ENCODE measurements around the gene CRYAB.
A peak's percentile ranks its signal among the peaks of the same experiment; 100 is the strongest.

The CRYAB gene, protein sequence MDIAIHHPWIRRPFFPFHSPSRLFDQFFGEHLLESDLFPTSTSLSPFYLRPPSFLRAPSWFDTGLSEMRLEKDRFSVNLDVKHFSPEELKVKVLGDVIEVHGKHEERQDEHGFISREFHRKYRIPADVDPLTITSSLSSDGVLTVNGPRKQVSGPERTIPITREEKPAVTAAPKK
- total RNA-seq: 0 to 0.06 (median 0) reads per million in 9 experiments

DNA sequence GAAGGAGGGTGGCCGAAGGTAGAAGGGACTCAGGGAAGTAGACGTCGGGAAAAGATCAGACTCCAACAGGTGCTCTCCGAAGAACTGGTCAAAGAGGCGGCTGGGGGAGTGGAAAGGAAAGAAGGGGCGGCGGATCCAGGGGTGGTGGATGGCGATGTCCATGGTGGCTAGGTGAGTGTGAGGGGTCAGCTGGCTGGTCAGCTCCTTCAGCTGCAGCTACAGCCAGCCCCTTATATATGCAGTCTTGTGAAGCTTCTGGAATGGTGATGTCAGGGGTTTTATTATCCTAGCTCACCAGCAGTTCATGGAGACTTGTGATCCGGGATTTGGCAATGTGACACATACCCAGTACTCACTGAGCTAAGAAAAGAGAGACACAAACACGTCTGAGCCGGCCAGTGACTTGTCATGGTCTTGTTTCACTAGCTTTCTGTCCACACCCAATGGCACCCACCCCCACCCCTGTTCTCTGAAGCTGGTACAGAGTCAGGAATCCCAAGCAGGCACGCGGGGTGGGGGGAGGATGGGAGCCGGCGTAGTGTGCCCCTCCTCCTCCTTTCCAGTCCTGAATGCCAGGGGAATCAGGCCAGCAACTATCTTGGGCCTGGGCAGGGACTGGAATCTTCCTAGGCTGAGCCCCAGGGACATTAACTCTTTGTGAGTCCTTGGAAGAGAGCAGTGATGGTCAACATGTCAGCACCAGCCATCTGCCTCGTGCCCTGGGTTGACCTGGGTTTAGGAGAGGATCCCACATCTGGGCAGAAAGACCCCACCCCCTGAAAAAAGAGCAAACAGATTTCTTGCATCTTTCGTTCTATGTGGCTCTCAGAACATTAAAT is at the start of gene CRYAB:
CRYAB (minus strand) TSS at position 208 of the 839 bp plus-strand sequence; CDS start at position 162, 46 bp downstream.
- ATAC-seq (replicated peaks) (no peak), DNase-seq (no peak)
- H3K4me1 Mint-ChIP-seq (ENCODE audit: low read depth in 2 of 2): peaks cover 0 to 2% of the 10 kb centered on the region in 2 donors
- H3K36me3 Mint-ChIP-seq (ENCODE audit: insufficient read depth): no peaks in the 10 kb centered on the region
- peaks cover 68 to 91% of the 10 kb centered on the region in 2 donors for H3K27me3 Mint-ChIP-seq
- no peaks in the 10 kb centered on the region for H3K9me3 Mint-ChIP-seq
- no peak within 1 kb of the TSS for H3K27ac Mint-ChIP-seq
- H3K4me3 Mint-ChIP-seq: no peak within 1 kb of the TSS

DNA sequence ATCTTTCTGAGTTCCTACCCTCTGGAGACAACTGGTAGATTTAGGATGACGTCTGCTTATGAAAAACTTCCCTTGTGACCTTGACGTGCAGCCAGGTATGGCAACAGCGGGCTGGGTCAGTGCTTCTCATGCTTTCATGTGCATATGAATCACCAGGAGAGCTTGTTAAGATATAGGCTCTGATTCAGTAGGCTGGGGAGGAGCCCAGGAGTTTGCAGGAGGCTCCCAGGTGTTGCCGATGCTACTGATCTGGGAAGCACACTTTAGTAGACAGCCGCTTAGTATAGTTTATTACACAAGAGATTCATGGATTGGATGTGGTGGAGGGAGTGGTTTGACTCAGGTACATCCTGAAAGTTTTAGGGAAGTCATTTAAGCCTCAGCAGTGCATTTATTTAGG is 49.3 kb upstream of the CRYAB start:
- ATAC-seq (replicated peaks) (no peak), DNase-seq (no peak)
- H3K4me3 Mint-ChIP-seq: no peak overlapping the region
- no peaks in the 10 kb centered on the region for H3K9me3 Mint-ChIP-seq
- H3K27ac Mint-ChIP-seq: no peak overlapping the region
- H3K36me3 Mint-ChIP-seq (ENCODE audit: insufficient read depth): no peaks in the 10 kb centered on the region
- no peaks in the 10 kb centered on the region for H3K27me3 Mint-ChIP-seq
- H3K4me1 Mint-ChIP-seq (ENCODE audit: low read depth in 2 of 2): no peaks in the 10 kb centered on the region

DNA sequence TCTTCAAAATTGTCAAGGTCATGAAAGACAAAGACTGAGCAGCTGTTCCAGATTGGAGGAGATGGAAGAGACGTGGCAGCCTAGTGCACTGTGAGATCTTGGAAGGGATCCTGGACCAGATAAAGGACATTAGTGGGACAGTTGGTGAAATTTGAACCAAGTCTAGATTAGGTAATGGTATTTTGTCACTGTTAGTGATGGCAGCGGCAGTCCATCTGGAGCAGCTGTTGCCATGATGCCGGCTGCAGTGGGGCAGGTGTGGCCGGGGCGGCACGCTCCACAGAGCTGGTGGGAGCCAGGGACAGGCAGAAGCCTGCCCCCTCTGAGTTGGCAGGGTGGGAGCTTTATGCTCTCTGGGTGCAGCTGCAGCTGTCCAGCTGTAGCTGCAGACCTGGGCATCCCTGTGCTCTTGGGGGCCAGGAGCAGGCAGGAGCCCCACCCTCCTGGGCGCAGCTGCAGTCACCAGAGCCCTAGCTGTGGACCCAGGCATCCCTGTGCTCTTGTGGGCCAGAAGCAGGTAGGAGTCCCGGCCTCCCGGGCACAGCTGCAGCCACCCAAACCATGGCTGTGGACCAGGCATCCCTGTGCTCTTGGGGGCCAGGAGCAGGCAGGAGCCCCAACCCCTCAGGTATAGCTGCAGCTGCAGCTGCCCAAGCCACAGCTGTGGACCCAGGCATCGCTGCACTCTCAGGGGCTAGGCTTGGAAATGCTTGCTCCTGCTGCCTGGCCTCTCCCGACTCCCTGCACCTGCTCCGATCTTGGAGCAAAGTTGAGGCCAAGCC is 46.3 kb upstream of the CRYAB start:
- no peaks in the 10 kb centered on the region for H3K27me3 Mint-ChIP-seq
- H3K36me3 Mint-ChIP-seq (ENCODE audit: insufficient read depth): no peaks in the 10 kb centered on the region
- H3K4me3 Mint-ChIP-seq: no peak overlapping the region
- DNase-seq (no peak), ATAC-seq (replicated peaks) (no peak)
- H3K4me1 Mint-ChIP-seq (ENCODE audit: low read depth in 2 of 2): no peaks in the 10 kb centered on the region
- H3K9me3 Mint-ChIP-seq: no peaks in the 10 kb centered on the region
- H3K27ac Mint-ChIP-seq: no peak overlapping the region

DNA sequence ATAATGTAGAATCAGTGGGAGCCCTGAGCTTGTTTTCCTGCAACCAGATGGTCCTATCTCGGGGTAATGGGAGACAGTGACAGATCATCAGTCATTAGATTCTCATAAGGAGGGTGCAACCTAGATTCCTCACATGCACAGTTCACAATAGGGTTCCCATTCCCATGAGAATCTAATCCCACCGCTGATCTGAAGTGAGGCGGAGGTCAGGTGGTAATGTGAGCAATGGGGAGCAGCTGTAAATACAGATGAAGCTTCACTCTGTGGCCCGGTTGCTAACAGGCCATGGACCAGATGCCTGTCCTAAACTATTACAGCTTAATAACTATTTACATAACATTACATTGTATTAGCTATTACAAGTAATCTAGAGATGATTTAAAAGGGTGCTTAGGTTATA is 42.6 kb upstream of the CRYAB start:
- no peaks in the 10 kb centered on the region for H3K9me3 Mint-ChIP-seq
- H3K27ac Mint-ChIP-seq: no peak overlapping the region
- ATAC-seq (replicated peaks) (no peak), DNase-seq (no peak)
- peaks cover 0 to 6% of the 10 kb centered on the region in 2 donors for H3K4me1 Mint-ChIP-seq (ENCODE audit: low read depth in 2 of 2)
- no peak overlapping the region for H3K4me3 Mint-ChIP-seq
- H3K36me3 Mint-ChIP-seq (ENCODE audit: insufficient read depth): no peaks in the 10 kb centered on the region
- H3K27me3 Mint-ChIP-seq: no peaks in the 10 kb centered on the region

DNA sequence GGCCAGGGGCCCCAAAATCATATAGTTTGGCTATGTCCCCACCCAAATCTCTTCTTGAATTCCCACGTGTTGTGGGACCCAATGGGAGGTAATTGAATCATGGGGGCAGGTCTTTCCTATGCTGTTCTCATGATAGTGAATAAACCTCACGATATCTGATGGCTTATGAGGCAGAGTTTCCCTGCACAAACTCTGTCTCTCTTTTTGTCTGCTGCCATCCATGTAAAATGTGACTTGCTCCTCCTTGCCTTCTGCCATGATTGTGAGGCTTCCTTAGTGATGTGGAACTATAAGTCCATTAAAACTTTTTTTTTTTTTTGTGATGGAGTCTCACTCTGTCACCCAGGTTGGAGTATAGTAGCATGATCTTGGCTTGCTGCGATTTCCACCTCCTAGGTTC is 40.0 kb upstream of the CRYAB start:
- no peak overlapping the region for H3K4me3 Mint-ChIP-seq
- DNase-seq (no peak), ATAC-seq (replicated peaks) (no peak)
- no peak overlapping the region for H3K27ac Mint-ChIP-seq
- no peaks in the 10 kb centered on the region for H3K36me3 Mint-ChIP-seq (ENCODE audit: insufficient read depth)
- no peaks in the 10 kb centered on the region for H3K27me3 Mint-ChIP-seq
- H3K9me3 Mint-ChIP-seq: no peaks in the 10 kb centered on the region
- H3K4me1 Mint-ChIP-seq (ENCODE audit: low read depth in 2 of 2): peaks cover 0 to 6% of the 10 kb centered on the region in 2 donors

DNA sequence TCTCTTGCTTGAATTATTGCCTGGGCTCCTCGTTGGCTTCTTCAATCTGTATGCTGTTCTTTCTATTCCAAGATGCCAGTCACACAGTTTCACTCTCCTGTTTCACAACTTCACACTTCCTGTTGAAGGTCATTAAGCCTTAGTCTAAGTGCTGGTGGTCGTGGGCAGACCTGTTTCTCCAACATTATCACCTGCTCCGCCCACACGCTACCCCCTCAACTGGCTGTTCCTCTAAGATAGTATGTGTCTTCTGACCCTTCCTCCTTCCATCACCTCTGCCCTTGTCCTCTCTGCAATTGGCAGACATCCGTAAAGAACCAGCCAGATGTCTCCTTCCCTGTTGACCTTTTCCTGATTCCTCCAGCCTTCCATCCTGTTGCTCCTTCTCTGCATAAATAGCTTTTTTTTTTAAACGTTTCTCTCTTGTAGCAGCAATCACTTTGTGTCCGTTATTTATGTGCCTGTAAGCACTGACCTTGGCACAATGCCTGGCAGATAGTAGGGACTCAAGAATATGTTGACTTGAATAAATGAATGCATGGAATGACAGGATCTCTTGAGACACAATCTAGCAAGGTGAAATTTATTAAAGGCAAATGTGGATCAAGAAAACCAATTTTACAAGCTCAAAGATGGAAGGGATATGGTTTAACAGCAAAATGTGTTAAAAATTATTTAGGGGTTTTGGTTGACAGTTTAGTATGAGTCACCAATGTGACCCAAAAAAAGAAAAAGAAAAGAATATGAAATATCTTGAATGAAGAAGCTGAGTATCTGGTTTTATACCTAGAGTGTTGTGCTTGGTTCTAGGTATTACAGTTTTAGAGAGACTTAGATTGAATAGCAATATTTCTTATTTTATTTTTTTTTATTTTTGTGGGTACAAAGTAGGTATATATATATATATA is 38.2 kb upstream of the CRYAB start:
- Mint-ChIP-seq H3K4me1 (ENCODE audit: low read depth in 2 of 2) (peaks cover 0 to 6% of the 10 kb centered on the region in 2 donors), H3K27ac (no peak overlapping the region), H3K4me3 (no peak overlapping the region), H3K9me3 (no peaks in the 10 kb centered on the region), H3K27me3 (no peaks in the 10 kb centered on the region), H3K36me3 (ENCODE audit: insufficient read depth) (no peaks in the 10 kb centered on the region)
- ATAC-seq (replicated peaks) (peak; percentile 49), DNase-seq (no peak)

DNA sequence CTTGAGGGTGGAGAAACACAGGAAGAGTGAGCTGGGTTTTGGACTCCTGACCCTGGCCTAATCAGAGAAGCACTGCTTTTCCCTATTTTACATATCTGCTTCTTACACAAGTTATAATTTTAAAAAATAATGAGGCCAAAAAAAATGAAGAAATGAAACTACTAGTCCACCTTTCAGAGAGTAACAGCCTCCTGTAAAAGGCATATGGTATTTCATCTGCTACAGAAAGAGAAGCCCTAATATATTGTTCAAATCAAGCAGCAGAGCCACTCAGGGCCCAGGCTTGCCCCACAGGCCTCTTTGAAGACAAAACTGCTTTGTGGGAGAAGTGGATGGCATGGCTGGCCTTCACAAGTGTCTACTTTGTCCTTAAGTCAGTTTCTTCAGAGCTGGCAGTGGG is 35.6 kb upstream of the CRYAB start:
- no peak overlapping the region for H3K27ac Mint-ChIP-seq
- peaks cover 0 to 6% of the 10 kb centered on the region in 2 donors for H3K4me1 Mint-ChIP-seq (ENCODE audit: low read depth in 2 of 2)
- no peak overlapping the region for H3K4me3 Mint-ChIP-seq
- H3K36me3 Mint-ChIP-seq (ENCODE audit: insufficient read depth): no peaks in the 10 kb centered on the region
- no peak for DNase-seq
- ATAC-seq (replicated peaks): no peak
- H3K27me3 Mint-ChIP-seq: no peaks in the 10 kb centered on the region
- no peaks in the 10 kb centered on the region for H3K9me3 Mint-ChIP-seq

DNA sequence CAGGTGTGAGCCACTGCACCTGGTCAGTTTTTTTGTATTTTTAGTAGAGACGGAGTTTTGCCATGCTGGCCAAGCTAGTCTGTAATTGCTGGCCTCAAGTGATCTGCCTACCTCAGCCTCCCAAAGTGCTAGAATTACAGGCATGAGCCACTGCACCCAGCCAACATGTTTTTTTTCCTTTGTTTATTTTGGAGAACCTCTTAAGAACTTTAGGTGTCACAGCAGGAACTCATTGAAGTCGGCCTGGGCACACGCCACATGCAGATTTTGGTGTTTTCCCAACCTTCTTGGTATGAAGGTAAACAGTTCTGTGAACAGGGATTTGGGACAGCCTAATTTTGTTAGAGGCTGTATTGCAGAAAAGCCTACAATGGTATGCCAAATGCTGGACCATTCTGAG is 34.9 kb upstream of the CRYAB start:
- H3K4me3 Mint-ChIP-seq: no peak overlapping the region
- ATAC-seq (replicated peaks) (no peak), DNase-seq (no peak)
- peaks cover 0 to 6% of the 10 kb centered on the region in 2 donors for H3K4me1 Mint-ChIP-seq (ENCODE audit: low read depth in 2 of 2)
- no peaks in the 10 kb centered on the region for H3K27me3 Mint-ChIP-seq
- no peaks in the 10 kb centered on the region for H3K9me3 Mint-ChIP-seq
- no peak overlapping the region for H3K27ac Mint-ChIP-seq
- no peaks in the 10 kb centered on the region for H3K36me3 Mint-ChIP-seq (ENCODE audit: insufficient read depth)

DNA sequence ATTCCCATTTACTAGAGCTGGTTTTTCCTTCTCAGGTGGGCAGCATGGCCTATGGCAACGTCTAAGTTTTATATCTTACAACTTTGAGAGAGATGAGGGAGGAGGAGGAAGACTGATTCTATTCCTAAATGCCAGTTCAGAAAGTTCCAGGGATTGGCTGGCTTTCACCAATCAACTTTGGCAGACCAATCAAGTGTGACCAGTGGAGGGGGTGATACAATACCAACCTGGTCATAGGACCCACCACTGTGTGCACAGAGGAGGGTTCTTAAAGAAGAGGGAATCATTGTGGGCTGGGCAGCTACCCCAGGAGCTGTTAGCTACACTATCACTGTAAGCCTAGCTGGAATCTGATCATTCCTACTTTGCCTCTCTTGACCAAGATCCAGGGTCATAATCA is 33.6 kb upstream of the CRYAB start:
- H3K9me3 Mint-ChIP-seq: no peaks in the 10 kb centered on the region
- peaks cover 0 to 6% of the 10 kb centered on the region in 2 donors for H3K4me1 Mint-ChIP-seq (ENCODE audit: low read depth in 2 of 2)
- ATAC-seq (replicated peaks): no peak
- DNase-seq: no peak
- H3K27ac Mint-ChIP-seq: no peak overlapping the region
- no peaks in the 10 kb centered on the region for H3K27me3 Mint-ChIP-seq
- H3K4me3 Mint-ChIP-seq: no peak overlapping the region
- H3K36me3 Mint-ChIP-seq (ENCODE audit: insufficient read depth): no peaks in the 10 kb centered on the region

DNA sequence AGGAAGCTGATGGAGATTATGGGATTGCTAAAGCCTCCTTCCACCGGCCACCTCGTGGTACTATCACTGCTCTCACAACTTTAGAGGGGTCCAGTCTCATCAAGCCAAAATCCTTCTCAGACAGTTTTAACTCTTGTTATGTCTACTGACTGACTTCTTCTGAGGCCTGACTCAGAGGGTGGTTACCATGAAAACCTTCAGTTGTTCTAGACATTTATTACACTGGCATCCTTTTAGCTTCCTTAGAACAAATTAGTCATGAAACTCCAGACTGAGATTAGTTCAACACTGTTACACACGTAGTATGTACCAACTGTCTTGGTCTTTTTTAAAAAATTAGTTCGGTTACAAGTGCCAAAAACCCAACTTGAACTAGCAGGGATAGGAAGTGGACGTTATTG is 33.1 kb upstream of the CRYAB start:
- ATAC-seq (replicated peaks) (no peak), DNase-seq (no peak)
- Mint-ChIP-seq H3K27ac (no peak overlapping the region), H3K4me3 (no peak overlapping the region), H3K36me3 (ENCODE audit: insufficient read depth) (no peaks in the 10 kb centered on the region), H3K27me3 (no peaks in the 10 kb centered on the region), H3K4me1 (ENCODE audit: low read depth in 2 of 2) (peaks cover 0 to 3% of the 10 kb centered on the region in 2 donors), H3K9me3 (no peaks in the 10 kb centered on the region)

DNA sequence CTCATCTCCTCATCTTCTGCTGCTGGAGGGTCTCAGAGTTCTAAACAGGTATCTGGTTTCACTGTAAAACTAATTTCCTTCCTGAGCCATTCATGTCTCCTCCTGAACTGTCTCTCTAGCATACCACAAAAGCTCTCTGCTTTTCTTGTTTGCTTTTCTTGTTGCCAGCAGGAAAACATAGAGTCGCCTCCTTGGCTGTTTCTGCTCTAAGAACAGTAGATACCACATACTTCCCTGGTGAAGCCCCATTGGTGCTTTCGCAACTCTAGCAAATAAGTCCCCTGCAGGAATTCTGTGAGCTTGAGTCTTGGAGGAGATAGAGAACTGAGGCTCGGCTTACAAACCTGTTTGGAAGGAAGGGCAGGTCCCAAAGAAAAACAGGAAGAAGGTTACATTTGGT is 32.6 kb upstream of the CRYAB start:
- peaks cover under 1% of the 10 kb centered on the region in 2 donors for H3K4me1 Mint-ChIP-seq (ENCODE audit: low read depth in 2 of 2)
- no peak for DNase-seq
- no peak overlapping the region for H3K4me3 Mint-ChIP-seq
- no peaks in the 10 kb centered on the region for H3K9me3 Mint-ChIP-seq
- no peaks in the 10 kb centered on the region for H3K27me3 Mint-ChIP-seq
- no peak overlapping the region for H3K27ac Mint-ChIP-seq
- ATAC-seq (replicated peaks): no peak
- no peaks in the 10 kb centered on the region for H3K36me3 Mint-ChIP-seq (ENCODE audit: insufficient read depth)

DNA sequence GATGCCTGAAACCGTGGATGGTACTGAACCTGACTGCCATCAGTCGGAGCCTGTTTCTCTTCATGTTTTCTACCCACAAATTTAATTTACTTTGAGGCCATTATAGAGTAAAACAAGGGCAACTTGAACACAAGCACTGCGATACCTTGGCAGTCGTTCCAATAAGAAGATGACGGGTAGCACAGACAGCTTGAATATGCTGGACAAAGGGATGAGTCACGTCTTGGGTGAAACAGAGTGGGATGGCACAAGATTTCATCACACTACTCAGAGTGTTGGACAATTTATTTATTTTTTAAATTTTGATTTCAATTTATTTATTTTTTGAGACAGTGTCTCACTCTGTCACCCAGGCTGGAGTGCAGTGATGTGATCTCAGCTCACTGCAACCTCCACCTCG is 31.3 kb upstream of the CRYAB start:
- H3K36me3 Mint-ChIP-seq (ENCODE audit: insufficient read depth): no peaks in the 10 kb centered on the region
- no peaks in the 10 kb centered on the region for H3K27me3 Mint-ChIP-seq
- H3K4me1 Mint-ChIP-seq (ENCODE audit: low read depth in 2 of 2): peaks cover 11 to 13% of the 10 kb centered on the region in 2 donors
- no peak for DNase-seq
- H3K4me3 Mint-ChIP-seq: no peak overlapping the region
- ATAC-seq (replicated peaks): no peak
- no peaks in the 10 kb centered on the region for H3K9me3 Mint-ChIP-seq
- no peak overlapping the region for H3K27ac Mint-ChIP-seq

DNA sequence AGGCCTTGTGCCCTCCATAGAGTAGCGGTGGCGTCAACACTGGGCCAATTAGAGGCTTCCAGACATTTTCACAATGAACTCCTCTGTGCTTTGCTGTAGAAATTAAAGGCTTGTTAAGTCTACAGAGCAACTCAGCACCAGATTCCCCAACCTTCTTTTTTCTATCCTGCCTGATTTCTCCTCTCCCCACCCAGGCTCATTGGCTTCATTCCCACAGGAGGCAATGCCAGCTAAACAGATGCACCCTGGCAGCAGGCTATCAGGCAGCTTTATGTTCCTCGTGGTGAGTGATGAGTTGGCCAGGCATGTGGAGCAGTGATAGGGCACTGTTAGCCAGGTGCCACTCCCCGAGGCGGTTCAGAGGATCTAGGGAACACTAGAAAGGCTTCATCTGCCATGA is 30.4 kb upstream of the CRYAB start:
- Mint-ChIP-seq H3K27ac (no peak overlapping the region), H3K9me3 (no peaks in the 10 kb centered on the region), H3K4me3 (no peak overlapping the region), H3K4me1 (ENCODE audit: low read depth in 2 of 2) (peaks cover 11 to 19% of the 10 kb centered on the region in 2 donors), H3K27me3 (no peaks in the 10 kb centered on the region), H3K36me3 (ENCODE audit: insufficient read depth) (no peaks in the 10 kb centered on the region)
- ATAC-seq (replicated peaks) (no peak), DNase-seq (no peak)
